Islet of Langerhans (tissue), 1 donor: ENCODE measurements around the gene SP140L.

Experiments used
- FAIRE-seq: peaks from one replicate; lab custom pipeline; 2011; peaks lifted over from hg19 to GRCh38; lab: Jason Lieb, UNC

Gene SP140L

DNA sequence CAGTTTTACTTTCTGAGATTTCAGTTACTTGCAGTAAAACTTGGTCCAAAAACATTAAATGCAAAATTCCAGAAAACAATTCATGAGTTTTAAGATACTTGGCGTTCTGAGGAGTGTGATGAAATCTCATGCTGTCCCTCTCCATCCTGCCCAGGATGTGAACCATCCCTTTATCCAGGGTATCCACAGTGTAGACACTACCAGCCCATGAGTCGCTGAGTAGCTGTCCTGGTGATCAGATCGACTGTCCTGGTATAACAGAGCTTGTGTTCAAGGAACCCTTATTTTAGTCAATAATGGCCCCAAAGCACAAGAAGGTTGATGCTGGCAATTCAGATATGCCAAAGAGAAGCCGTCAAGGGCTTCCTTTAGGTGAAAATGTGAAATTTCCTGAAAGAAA lies 92.2 kb downstream of the SP140L start:
- FAIRE-seq, result no peak

DNA sequence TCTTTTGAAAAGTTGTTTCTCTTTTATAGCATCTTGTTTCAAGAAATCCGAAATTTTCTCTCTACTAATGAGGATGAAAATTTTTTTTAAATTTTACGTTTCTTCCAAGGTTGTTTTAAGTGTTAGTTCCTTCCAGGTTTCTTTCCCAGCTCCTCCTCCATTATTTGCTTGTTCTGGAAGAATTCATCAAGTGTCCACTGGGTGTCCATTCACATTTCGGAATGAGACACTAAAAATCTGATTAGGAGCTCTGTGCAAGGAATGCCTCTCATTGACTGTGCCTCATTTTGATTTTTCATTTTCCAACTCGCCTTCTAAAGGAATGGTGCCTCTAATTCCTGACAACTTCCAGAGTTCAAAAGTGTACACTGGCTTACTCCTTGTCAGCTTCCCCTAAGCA lies 95.2 kb downstream of the SP140L start:
- FAIRE-seq, result no peak

DNA sequence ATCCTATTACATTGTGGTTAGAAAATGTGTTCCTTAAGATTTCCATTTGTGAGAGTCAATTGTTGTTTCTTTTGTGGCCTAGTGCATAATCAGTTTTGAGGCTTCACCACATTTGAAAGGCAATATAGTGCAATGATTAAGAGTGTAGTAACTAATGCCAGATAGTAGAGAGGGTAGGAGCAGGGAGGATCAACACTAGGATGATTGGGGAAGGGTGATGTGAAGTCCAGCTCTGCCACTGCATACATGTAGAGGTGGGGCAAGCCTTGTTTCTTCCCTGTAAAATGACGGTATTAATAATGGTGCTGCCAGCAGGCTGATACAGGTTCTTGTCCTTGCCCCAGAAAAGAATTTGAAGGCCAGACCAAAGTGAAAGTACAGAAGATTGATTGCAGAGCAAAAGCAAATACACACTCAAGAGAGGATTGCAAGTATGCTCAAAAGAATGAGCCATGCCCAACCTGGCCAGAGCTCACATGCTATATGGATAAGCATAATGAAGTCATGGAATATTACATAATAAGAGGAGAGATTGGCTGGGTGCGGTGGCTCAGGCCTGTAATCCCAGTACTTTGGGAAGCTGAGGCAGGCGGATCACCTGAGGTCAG lies 97.0 kb downstream of the SP140L start:
- FAIRE-seq, result no peak

DNA sequence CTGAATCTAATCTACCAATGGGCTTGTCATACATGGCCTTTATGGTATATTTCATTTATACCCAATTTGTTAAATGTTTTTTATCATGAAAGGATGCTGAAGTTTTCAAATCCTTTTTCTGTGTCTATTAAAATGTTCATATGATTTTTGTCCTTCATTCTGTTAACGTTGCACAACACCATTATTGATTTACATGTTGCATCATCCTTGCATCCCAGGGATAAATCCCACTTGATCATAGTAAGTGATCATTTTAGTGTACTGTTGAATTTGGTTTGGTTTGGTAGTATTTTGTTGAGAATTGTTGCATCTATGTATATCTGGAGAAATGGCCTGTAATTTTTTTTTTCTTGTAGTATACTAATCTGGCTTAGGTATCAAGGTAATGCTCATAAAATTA lies 98.4 kb downstream of the SP140L start:
- peak; percentile 9 for FAIRE-seq

DNA sequence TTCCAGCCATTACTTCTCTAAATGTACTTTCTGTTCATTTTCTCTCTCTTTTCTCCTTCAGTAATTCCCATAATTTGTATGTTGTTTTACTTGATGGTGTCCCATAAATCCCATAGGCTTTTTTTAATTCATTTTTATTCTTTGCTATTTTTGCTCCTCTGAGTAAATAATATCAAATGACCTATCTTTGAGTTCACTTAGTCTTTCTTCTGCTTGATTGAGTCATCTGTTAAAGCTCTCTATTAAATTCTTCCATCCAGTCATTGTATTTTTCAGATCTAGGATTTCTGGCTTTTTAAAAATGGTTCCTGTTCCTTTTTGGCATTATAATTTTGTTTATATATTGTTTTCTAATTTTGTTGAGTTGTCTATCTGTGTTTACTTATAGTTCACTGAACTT lies 102.5 kb downstream of the SP140L start:
- FAIRE-seq, result no peak

DNA sequence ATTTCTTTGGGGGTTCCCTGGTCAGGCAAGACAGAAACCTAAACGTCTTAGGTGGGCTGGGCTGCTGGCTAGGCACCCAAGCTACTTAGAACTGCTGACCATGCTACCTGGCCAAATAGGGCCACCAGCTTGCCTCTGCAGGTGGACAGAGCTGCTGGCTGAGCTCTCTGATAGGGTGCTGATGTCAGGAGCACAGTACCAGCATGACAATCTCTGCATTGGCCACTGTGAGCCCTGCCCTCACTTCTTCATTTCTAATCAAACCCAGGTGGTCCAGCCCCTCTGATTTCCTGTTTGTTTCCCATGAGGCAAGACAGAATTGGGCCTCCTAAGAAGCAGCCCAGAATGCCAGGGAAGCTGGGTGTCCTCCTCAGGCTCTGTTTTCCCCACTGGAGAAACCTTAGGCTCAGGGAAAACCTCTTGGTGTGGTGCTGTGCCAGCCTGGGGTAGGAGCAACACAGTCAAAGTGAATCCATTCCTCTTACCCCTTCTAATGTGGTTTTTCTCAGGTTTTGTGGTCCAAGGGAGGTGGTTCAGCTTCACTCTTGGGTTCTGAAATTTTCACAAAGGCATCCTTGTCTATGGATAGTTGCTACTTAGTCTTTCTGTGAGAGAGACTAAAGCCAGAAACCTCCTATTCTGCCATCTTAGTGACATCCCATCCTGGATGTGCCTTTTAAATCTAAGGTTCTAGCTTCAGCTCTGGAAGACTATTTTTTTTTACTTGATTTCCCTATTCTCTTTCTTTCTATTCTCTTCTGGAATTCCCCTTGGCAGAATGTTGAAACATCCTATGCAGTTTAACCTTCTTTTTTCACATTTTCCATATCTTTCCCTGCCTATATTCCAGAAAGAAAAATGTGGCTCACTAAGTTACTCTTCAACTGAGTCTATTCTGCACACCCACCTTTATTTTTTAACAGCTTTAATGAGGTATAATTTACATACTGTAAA lies 104.2 kb downstream of the SP140L start:
- no peak for FAIRE-seq

DNA sequence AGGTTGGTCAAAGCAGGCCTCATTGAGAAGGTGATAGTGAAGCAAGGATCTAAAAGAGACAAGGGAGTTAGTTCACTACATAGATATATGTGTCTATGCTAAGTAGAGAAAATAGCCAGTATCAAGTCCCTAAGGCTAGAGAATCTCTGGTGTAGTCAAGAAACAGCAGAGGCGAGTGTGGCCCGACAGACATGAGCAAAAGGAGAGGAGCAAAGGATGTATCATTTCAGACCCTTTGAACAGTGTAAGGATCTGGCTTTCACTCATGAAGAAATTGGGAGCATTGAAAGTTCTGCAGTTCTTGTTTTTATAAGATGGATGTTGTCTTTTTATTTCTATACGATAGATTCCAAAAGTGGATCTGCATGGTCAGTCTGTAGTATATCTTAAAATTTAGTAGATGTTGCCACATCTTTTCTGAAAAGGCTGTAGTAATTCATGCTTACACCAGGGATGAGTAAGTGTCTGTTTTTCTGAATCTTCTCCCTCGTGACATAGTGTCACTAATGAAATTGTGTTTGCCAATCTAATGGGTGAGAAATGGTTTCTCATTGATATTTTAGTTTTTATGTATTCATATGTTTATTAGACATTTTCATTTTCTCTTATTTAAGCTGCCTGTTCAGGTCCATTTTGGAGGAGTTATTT lies 107.8 kb downstream of the SP140L start:
- no peak for FAIRE-seq

DNA sequence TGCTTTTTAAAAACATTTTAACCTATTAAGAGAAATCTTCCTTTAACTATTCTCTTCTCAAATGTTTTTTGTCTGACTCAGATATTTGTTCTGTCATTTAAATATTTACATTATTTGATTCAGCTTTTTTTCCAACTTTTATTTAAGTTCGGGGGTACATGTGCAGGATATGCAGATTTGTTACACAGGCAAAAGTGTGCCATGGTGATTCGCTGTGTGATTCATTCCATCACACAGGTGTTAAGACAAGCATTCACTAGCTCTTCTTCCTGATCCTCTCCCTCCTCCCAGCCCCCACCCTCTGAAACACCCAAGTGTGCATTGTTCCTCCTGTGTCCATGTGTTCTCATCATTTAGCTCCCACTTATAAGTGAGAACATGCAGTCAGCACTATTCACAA lies 108.4 kb downstream of the SP140L start:
- peak; percentile 96 for FAIRE-seq

DNA sequence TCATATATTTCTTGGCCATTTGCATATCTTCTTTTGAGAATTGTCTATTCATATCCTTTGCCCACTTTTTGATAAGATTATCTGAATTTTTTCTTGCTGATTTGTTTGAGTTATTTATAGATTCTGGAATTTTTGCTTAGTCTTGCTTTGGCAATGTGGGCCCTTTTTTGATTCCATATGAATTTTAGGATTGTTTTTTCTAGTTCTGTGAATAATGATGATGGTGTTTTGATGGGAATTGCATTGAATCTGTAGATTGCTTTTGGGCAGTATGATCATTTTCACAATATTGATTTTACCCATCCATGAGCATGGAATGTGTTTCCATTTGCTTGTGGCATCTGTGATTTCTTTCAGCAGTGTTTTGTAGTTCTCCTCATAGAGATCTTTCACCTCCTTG lies 112.1 kb downstream of the SP140L start:
- peak; percentile 17 for FAIRE-seq

DNA sequence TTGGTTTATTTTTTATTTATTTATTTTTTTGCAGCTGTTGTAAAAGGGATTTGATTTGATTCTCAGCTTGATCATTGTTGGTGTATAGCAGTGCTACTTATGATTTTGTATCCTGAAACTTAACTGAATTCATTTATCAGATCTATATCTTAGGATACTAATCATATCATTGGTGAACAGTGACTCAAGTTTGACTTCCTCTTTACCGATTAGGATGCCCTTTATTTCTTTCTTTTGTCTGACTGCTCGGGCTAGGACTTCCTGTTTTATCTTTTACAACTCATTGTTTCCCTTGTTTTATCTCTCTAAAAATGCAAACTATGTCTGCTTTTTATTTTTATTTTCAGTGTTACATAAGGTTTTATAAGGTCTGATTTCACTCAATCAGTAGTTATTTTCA lies 112.6 kb downstream of the SP140L start:
- FAIRE-seq, result peak; percentile 92

DNA sequence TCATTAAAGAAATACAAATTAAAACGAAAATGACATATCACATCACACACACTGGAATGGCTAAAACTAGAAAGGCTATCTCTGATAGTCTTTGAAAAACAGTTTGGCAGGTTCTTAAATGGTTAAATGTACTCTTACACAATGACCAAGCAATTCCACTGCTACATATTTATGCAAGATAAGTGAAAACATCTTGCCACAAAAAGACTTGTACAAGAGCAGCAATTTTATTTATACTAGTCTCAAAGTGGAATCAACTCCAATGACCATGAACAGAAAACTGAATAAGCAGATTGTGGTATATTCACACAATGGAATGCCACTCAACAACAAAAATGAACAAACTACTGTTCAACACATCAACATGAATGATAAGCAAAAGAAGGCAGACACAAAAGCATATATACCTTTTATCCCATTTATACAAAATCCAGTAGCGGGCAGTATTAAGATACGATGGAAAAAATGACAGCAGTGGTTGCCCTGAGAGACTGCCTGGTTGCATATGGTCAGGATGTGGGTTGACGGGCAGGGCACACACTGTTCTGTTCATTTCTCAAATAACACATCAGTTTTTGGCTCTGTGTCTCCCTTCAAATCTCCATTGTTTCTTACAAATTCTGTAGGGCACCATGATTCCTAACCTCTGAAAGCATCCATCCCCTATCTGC lies 114.4 kb downstream of the SP140L start:
- FAIRE-seq, result no peak

DNA sequence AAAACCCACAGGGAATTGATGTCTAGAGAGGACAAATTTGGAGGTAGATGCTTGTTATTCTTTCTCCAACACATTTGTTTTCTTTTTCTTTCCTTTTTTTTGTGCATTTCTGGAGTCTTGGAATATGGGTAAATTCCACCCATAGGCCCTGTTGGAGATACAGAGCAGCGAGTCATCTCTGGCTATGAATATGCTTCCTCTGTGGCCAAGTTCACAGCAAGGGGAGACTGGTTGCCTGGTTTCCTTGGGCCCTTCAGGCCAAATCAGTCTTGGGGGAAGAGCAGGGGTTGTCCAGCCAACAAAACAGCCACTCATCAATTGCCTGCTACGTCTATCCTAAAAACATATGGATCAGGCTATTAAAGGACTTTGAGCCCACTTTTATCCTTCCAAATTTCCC lies 116.5 kb downstream of the SP140L start:
- FAIRE-seq, result no peak

DNA sequence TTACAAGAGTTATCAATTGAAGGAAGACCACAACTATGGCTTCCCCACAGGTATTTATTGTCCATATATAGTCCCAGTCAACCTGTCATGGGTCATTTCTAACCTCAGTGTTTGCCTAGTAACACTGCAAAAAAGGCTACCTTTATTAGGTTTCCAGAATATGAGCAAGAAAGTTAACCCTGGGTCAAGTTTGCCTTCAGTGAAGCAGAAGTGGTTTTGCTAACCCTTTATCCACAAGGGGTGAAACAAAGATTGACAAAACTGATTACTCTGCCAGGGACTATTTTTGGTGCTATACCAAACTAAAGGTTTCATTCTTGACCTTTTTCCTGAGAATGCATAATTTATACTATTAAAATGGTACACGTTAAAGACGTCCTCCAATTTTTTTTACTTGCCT lies 117.8 kb downstream of the SP140L start:
- FAIRE-seq, result no peak

DNA sequence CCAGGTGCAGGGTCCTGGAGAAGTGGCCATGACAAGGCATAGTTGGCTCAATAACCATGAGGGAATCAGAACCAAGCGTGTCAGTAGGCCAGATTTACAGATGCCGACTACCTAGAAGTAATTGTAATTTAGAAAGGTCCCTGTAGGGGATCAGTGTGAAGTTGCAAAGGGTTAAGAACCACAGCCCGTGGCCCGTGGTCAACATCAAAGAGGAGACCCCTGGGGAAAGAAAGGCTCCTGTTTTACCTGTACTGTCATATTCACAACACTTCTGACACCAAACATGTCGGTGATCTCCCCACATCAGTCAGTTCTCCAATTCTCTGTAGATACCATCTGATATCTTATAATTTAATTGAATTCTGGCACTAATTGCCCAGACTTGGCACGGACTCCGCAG lies 120.0 kb downstream of the SP140L start:
- no peak for FAIRE-seq

DNA sequence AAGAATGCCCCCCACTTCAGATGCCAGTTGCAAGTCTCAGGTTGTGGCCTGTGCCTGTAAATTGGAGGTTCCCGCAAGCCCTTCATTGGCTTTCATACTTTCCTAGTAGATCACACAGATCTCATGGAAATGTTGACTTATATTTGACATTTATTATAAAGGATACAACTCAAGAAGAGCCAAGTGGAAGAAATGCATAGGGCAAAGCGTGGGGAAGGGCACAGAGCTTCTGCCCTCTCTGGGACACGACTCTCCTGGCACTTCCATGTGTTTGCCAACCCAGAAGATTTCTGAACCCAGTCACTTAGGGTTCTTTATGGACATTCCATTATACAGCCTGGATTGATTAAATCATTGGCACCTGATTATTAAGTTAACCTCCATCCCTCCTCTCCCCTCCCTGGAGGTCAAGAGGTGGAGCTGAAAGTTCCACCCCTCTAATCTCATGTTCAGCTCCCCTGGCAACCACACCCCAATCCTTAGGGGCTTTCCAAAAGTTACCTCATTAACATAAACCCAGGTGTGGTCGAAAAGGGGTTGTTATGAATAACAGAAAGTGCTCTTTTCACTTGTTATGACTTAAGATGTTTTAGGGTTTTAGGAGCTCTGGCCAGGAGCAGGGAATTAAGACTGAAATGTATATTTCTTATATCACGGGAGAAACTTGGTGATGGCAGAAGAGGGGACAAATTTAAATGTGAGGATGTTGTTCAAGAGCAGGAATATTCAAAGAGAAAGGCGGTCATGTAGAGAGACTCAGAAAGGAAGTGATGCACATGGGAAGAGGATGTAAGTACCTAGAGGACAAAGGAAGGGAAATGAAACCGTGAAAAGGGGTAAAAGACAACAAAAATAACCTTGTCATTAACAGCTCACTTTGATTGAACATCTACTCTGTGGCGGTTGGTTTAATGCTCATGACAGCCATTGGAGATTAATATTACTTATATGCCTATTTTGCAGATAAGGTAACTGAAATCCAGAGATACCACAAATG lies 120.8 kb downstream of the SP140L start:
- no peak for FAIRE-seq

DNA sequence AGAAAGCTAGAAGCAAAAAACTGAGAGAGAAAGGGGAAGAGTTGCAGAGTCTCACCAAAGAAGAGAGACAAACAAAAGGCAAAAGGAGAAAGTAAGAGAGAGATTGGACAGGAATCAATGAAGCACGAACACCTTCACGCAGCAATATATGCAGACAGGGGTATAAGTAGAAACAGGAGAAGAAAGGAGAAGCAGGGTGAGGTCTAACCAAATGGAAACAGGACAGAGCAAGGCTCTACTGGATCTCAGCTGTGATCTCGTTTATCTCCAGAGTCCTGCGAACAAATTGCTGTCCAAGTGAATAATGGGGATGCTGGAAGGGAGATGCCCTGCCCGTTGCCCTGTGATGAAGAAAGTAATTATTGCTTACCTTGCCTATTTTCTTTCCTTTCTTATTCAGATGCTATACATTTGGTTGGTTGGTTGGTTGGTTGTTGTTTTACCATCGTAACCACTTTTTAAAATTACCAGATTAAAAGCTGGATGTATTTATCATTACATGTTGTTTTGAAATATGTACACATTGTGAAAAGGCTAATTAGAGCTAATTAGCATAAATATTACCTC lies 123.0 kb downstream of the SP140L start:
- FAIRE-seq, result no peak

DNA sequence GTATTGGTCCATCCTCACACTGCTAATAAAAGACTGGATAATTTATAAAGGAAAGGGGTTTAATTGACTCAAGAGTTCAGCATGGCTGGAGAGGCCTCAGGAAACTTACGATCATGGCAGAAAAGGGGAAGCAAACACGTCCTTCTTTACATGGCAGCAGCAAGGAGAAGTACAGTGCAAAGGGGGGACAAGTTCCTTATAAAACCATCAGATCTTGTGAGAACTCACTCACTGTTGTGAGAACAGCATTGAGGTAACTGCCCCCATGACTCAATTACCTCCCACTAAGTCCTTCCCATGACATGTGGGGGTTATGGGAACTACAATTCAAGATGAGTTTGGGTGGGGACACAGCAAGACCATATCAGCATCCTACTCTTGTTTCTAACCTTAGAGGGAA lies 126.0 kb downstream of the SP140L start:
- FAIRE-seq, result no peak
